B cell (primary cell): ENCODE data around the gene TMEM233. TPM values are rescaled to one million over a fixed set of nuclear protein-coding genes. Genes with fewer than 3 reads are reported as not detected.
A peak's percentile ranks its signal among the peaks of the same experiment; 100 is the strongest.
"Not testable (repeated sequence)": the region's sequence is repeated elsewhere in the genome, so short reads cannot be mapped to it uniquely, and the experiment has no call there.

Source experiments
- ATAC-seq: fragments of 200-7000 bp; cut with Tn5 transposase; one replicate; pipeline ENCODE4 v1.10.0; 2021; ENCODE audit warnings: low read depth, mild to moderate bottlenecking, moderate number of reproducible peaks, moderate library complexity
- CTCF ChIA-PET: fragments of 350-600 bp; sonication (Branson Sonifier 250); formaldehyde crosslinking; loops from one replicate; lab custom pipeline; 2021; ENCODE audit warnings: antibody characterized with exemption, inconsistent platforms; lab: Charles Lee
- POLR2A ChIA-PET: fragments of 350-600 bp; sonication (Branson Sonifier 250); formaldehyde crosslinking; loops from one replicate; lab custom pipeline; 2021; ENCODE audit warnings: antibody characterized with exemption; lab: Charles Lee
- DNase-seq: peaks from one replicate; pipeline ENCODE4 v3.0.0; 2013
- H2AFZ ChIP-seq: 2 replicates; pipeline ENCODE4 v1.6.1; 2012; ENCODE audit warnings: mild to moderate bottlenecking, low read depth, low read length; ENCODE audit not compliant: insufficient read depth, poor library complexity, severe bottlenecking
- H3K27ac ChIP-seq, 2 donors: 1 replicate in 1 of 2; 2 replicates in 1 of 2; pipeline ENCODE4 v1.5.1; 2012 to 2013; ENCODE audit warnings: low read length in 2 of 2, mild to moderate bottlenecking in 2 of 2, moderate library complexity in 1 of 2
- H3K27me3 ChIP-seq, 4 experiments: fragments of 200-600 bp in 1 of 4; sonication (generic) in 1 of 4; replicated peaks in 1 of 4; 1 replicate in 2 of 4; 2 replicates in 2 of 4; pipeline versions ENCODE4 v1.6.1 to v1.7.0; 2013 to 2016; ENCODE audit warnings: low read length in 3 of 4, mild to moderate bottlenecking in 2 of 4, mixed read lengths in 1 of 4, moderate library complexity in 1 of 4; ENCODE audit not compliant: insufficient read depth in 4 of 4, control insufficient read depth in 3 of 4; ENCODE audit errors: control extremely low read depth in 1 of 4
- H3K36me3 ChIP-seq, 2 experiments: replicated peaks in 1 of 2; 1 replicate in 1 of 2; 2 replicates in 1 of 2; pipeline versions ENCODE4 v1.6.1 to v1.7.1; 2013; ENCODE audit warnings: low read length in 1 of 2; ENCODE audit not compliant: insufficient read depth in 2 of 2, control insufficient read depth in 1 of 2; ENCODE audit errors: control extremely low read depth in 1 of 2, extremely low read depth in 1 of 2
- H3K4me1 ChIP-seq, 2 donors: fragments of 200-600 bp in 1 of 2; sonication (generic) in 1 of 2; 1 replicate in 1 of 2; 2 replicates in 1 of 2; pipeline versions ENCODE4 v1.5.1 to v1.6.1; 2013 to 2017; ENCODE audit warnings: low read length in 2 of 2; ENCODE audit not compliant: control insufficient read depth in 2 of 2, insufficient read depth in 2 of 2
- H3K4me2 ChIP-seq: replicated peaks from 2 replicates; pipeline ENCODE3; 2012; ENCODE audit warnings: mild to moderate bottlenecking, low read depth, low read length; ENCODE audit not compliant: poor library complexity, severe bottlenecking
- H3K4me3 ChIP-seq, 5 experiments: fragments of 200-600 bp in 1 of 5; sonication (generic) in 1 of 5; 1 replicate in 3 of 5; 2 replicates in 2 of 5; pipeline versions ENCODE4 v1.5.1 to v1.7.0; 2011 to 2016; ENCODE audit warnings: low read length in 4 of 5, mild to moderate bottlenecking in 4 of 5, low read depth in 2 of 5, control low read depth in 1 of 5, moderate library complexity in 1 of 5; ENCODE audit not compliant: insufficient read depth in 1 of 5; ENCODE audit errors: control extremely low read depth in 1 of 5, extremely low read depth in 1 of 5
- H3K79me2 ChIP-seq: fragments of 200-600 bp; sonication (generic); one replicate; pipeline ENCODE4 v1.6.0; 2016; ENCODE audit warnings: low read length; ENCODE audit not compliant: control insufficient read depth, insufficient read depth
- H3K9ac ChIP-seq: fragments of 200-600 bp; sonication (generic); 2 replicates; pipeline ENCODE4 v1.6.1; 2017; ENCODE audit warnings: mild to moderate bottlenecking, low read length, moderate library complexity
- H3K9me3 ChIP-seq, 3 donors: one replicate each; pipeline versions ENCODE4 v1.6.1 to v1.7.1; 2013; ENCODE audit warnings: low read length in 2 of 3; ENCODE audit not compliant: control insufficient read depth in 2 of 3, insufficient read depth in 1 of 3; ENCODE audit errors: control extremely low read depth in 1 of 3
- H4K20me1 ChIP-seq: 2 replicates; pipeline ENCODE4 v1.6.0; 2012; ENCODE audit warnings: mild to moderate bottlenecking, low read length; ENCODE audit not compliant: insufficient read depth, control insufficient read depth, poor library complexity, severe bottlenecking
- H3K27ac Mint-ChIP-seq: one replicate; pipeline ENCODE4 v1.8.0; 2021; ENCODE audit warnings: mixed read lengths
- H3K27me3 Mint-ChIP-seq: one replicate; pipeline ENCODE4 v1.8.0; 2021; ENCODE audit warnings: mixed read lengths
- H3K4me1 Mint-ChIP-seq: one replicate; pipeline ENCODE4 v1.8.0; 2021; ENCODE audit warnings: mixed read lengths
- H3K4me3 Mint-ChIP-seq: one replicate; pipeline ENCODE4 v1.8.0; 2021; ENCODE audit warnings: mixed read lengths
- H3K9me3 Mint-ChIP-seq: one replicate; pipeline ENCODE4 v1.8.0; 2022; ENCODE audit warnings: mixed read lengths; ENCODE audit not compliant: insufficient read depth
- EZH2 ChIP-seq: IDR thresholded peaks from 2 replicates; pipeline ENCODE4 v1.6.1; 2012; ENCODE audit warnings: borderline replicate concordance, low read depth, mild to moderate bottlenecking, moderate library complexity, low read length; ENCODE audit not compliant: insufficient read depth, poor library complexity, severe bottlenecking
- WGBS: methylation state at CpG from one replicate; pipeline ENCODE4 v1.1.5; 2013; ENCODE audit warnings: missing lambda C conversion rate; ENCODE audit not compliant: insufficient coverage; 5-methylcytosine and 5-hydroxymethylcytosine counted together
- intact Hi-C: fragments of 100-400 bp; cut with micrococcal nuclease; formaldehyde crosslinking; loops from one replicate; pipeline ENCODE4 v1.10.0; 2022
- polyA plus RNA-seq: library from polyadenylated mRNA; depleted of rRNA; stranded (reverse); fragments of >200 nt; gene quantifications from 2 replicates; pipeline ENCODE4 v1.2.3, GENCODE V29; 2012
- total RNA-seq, 2 donors: library from RNA; stranded (reverse); fragments of 120-200 nt in 1 of 2; gene quantifications; 1 replicate in 1 of 2; 2 replicates in 1 of 2; pipeline versions ENCODE4 v1.2.3 to v1.2.4, GENCODE V29; 2013 to 2022
- TF ChIP-seq, protein P1 (sequence below): fragments of 200-600 bp; IDR thresholded peaks from one replicate; pipeline ENCODE4 v1.8.0; 2022; ENCODE audit warnings: antibody characterized with exemption, mild to moderate bottlenecking

The TMEM233 gene
- total and polyA plus RNA-seq, 2 donors (not counting 1 experiment from before 2014, with no cell fraction given), result not detected

- H3K27me3 Mint-ChIP-seq, H3K36me3 ChIP-seq, H3K27ac Mint-ChIP-seq, H3K27ac ChIP-seq, H3K9me3 ChIP-seq, H3K4me3 Mint-ChIP-seq, DNase-seq, H4K20me1 ChIP-seq, H3K4me2 ChIP-seq, POLR2A ChIA-PET, intact Hi-C loops, H3K4me1 ChIP-seq, H3K9ac ChIP-seq, H3K4me3 ChIP-seq, H3K4me1 Mint-ChIP-seq, H3K27me3 ChIP-seq, H3K9me3 Mint-ChIP-seq, H2AFZ ChIP-seq, H3K79me2 ChIP-seq, ATAC-seq: not testable (repeated sequence)
- WGBS, result 100% methylated on average over 1 of the region's 6 CpGs
- CTCF ChIA-PET, result interaction anchor here (0.6 to 1.4 kb wide), 6 partner anchors 12 to 1280 kb away, joined by 3 to 5 read pairs (median 3); no protein-coding TSS in a partner anchor
Measured at GRCh38 chr12:119658166-119658565, 64.6 kb downstream of the TMEM233 start.

DNA sequence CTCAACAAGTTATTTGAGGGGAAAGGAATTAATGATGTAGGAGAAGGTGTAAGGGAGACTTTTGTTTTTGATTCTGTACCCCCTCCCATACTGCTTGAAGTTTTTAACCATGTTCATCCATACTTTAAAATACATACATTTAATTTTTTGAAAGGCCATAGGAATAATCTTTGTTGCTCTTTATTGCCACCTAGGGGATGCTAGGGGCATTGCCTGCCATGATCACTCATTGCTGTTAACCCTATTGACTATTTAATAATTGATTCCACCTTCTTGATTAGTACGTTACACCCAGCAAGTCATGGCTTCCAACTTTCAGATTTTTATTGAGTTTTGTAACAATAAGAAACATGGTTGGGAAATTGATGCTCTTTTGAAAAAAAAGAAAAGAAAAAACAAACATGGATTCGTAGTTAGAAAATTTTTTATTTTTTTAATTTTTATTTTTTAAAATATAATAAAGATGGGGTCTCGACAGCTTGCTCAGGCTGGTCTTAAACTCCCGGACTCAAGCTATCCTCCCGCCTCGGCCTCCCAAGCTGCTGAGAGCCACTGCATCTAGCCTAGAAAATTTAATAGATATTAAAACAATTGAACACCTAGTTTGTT, 65.8 kb downstream of the TMEM233 start:
- no CpG with 5 or more reads among the region's 6 CpGs for WGBS
- Mint-ChIP-seq H3K27ac (no peak overlapping the region), H3K4me3 (no peak overlapping the region)

More for the DNA sequence above, 65.8 kb downstream of the TMEM233 start:
- ATAC-seq (peak; percentile 81), DNase-seq (peak; percentile 59)
- no peak overlapping the region for H3K4me3 ChIP-seq
- TF ChIP-seq, protein P1, sequence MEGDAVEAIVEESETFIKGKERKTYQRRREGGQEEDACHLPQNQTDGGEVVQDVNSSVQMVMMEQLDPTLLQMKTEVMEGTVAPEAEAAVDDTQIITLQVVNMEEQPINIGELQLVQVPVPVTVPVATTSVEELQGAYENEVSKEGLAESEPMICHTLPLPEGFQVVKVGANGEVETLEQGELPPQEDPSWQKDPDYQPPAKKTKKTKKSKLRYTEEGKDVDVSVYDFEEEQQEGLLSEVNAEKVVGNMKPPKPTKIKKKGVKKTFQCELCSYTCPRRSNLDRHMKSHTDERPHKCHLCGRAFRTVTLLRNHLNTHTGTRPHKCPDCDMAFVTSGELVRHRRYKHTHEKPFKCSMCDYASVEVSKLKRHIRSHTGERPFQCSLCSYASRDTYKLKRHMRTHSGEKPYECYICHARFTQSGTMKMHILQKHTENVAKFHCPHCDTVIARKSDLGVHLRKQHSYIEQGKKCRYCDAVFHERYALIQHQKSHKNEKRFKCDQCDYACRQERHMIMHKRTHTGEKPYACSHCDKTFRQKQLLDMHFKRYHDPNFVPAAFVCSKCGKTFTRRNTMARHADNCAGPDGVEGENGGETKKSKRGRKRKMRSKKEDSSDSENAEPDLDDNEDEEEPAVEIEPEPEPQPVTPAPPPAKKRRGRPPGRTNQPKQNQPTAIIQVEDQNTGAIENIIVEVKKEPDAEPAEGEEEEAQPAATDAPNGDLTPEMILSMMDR, result peak; percentile 98
- TF ChIP-seq EZH2, result no peak
- no peaks in the 10 kb centered on the region for H4K20me1 ChIP-seq
- Mint-ChIP-seq H3K4me1 (no peaks in the 10 kb centered on the region), H3K27me3 (no peaks in the 10 kb centered on the region), H3K9me3 (no peaks in the 10 kb centered on the region)
- peaks cover 0 to 6% (median 0%) of the 10 kb centered on the region in 3 donors for H3K9me3 ChIP-seq
- intact Hi-C loops, result no loop called here
- H3K27me3 ChIP-seq, result no peaks in the 10 kb centered on the region
- H3K4me2 ChIP-seq, result no peak overlapping the region
- H2AFZ ChIP-seq, result no peak overlapping the region
- POLR2A ChIA-PET, result no interaction called here
- no peaks in the 10 kb centered on the region for H3K79me2 ChIP-seq
- H3K4me1 ChIP-seq, result no peaks in the 10 kb centered on the region
- no peaks in the 10 kb centered on the region for H3K36me3 ChIP-seq
- H3K9ac ChIP-seq, result no peak overlapping the region
- H3K27ac ChIP-seq, result no peak overlapping the region
- CTCF ChIA-PET, result interaction anchor here (0.9 kb wide), 1 partner anchor 8 kb away, joined by 3 read pairs; no protein-coding TSS in a partner anchor
